ENCODE results near the gene PRR12. TPM values are rescaled to one million over a fixed set of nuclear protein-coding genes. Genes with fewer than 3 reads are reported as not detected.

The PRR12 gene
- total and polyA plus RNA-seq, 2 donors (not counting 3 experiments of a cell fraction or from before 2014, with no cell fraction given), result 1.9 to 37.0 TPM

GRCh38 chr19:49655570-49656455 lies 64.8 kb downstream of the PRR12 start:
- Histone ChIP-seq H2AFZ (ENCODE audit: low read depth, low read length) (no peak overlapping the region), H3K9me1 (replicated peaks; ENCODE audit: control insufficient read depth, extremely low read depth, insufficient read depth, low read length) (no peaks in the 10 kb centered on the region), H3K9me3 (replicated peaks; ENCODE audit: control insufficient read depth, insufficient read depth, low read length) (no peaks in the 10 kb centered on the region), H3K27ac (ENCODE audit: insufficient read depth, low read depth, low read length) (no peak overlapping the region), H4K20me1 (replicated peaks; ENCODE audit: control insufficient read depth, extremely low read depth, insufficient read depth, low read length) (no peaks in the 10 kb centered on the region), H3K27me3 (ENCODE audit: control insufficient read depth in 2 of 2, insufficient read depth in 2 of 2, low read length in 2 of 2) (no peaks in the 10 kb centered on the region), H3K4me2 (ENCODE audit: insufficient read depth, low read length) (no peak overlapping the region), H3K36me3 (ENCODE audit: control insufficient read depth in 2 of 2, extremely low read depth in 1 of 2, insufficient read depth in 2 of 2, low read length in 2 of 2) (peaks cover 22 to 62% of the 10 kb centered on the region in 2 experiments), H3K9ac (replicated peaks; ENCODE audit: extremely low read depth, insufficient read depth, low read length) (no peak overlapping the region), H3K79me2 (ENCODE audit: control insufficient read depth, insufficient read depth, low read length) (no peaks in the 10 kb centered on the region), H3K4me1 (ENCODE audit: control insufficient read depth, extremely low read depth, insufficient read depth, low read length) (no peaks in the 10 kb centered on the region), H3K4me3 (replicated peaks in 1 of 3; ENCODE audit: insufficient read depth in 1 of 3, low read depth in 1 of 3, low read length in 3 of 3) (no peak overlapping the region)
- no TSS peak for BruUV-seq (replicated peaks)
- ChIA-PET POLR2A (interaction anchor here (0.6 to 1.0 kb wide), 2 partner anchors 14 to 22 kb away, joined by 4 to 6 read pairs; partner anchors contain the start of gene SCAF1), CTCF (interaction anchor here (1.1 to 1.8 kb wide), 3 partner anchors 8 to 109 kb away, joined by 3 to 5 read pairs (median 3); partner anchors contain the start of gene PRMT1)
- no peak for DNase-seq (ENCODE audit: low read depth, low spot score)
- TF ChIP-seq MYC (IDR thresholded peaks at IDR 0.05; ENCODE audit: low read depth, low read length) (no peak), CTCF (IDR thresholded peaks at IDR 0.05; ENCODE audit: extremely low read depth in 1 of 2, insufficient read depth in 1 of 2, low read depth in 1 of 2, low read length in 2 of 2) (no peak), JUN (IDR thresholded peaks at IDR 0.05; ENCODE audit: borderline replicate concordance, insufficient read depth, insufficient read length, low read depth) (no peak), FOS (IDR thresholded peaks at IDR 0.05; ENCODE audit: borderline replicate concordance, insufficient read depth, low read length) (no peak), EZH2 (IDR thresholded peaks at IDR 0.05; ENCODE audit: borderline replicate concordance, low read depth, low read length, severe bottlenecking) (no peak), POLR2A (IDR thresholded peaks at IDR 0.05; ENCODE audit: low read depth, low read length) (no peak), GATA2 (IDR thresholded peaks at IDR 0.05; ENCODE audit: insufficient read depth, insufficient read length, low read depth, low read length) (no peak), POLR2AphosphoS5 (IDR thresholded peaks at IDR 0.05; ENCODE audit: insufficient read depth, low read depth, low read length) (no peak)
- TF ChIP-seq, protein P1, sequence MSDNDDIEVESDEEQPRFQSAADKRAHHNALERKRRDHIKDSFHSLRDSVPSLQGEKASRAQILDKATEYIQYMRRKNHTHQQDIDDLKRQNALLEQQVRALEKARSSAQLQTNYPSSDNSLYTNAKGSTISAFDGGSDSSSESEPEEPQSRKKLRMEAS (IDR thresholded peaks at IDR 0.05; ENCODE audit: insufficient read depth, insufficient read length), result no peak
- dilution Hi-C loops (cut with MboI; ENCODE audit: extremely low pct_ligation_motif_present, low sequenced_read_pairs) (no loop called here), intact Hi-C loops (cut with micrococcal nuclease) (no loop called here)
- no peak for FAIRE-seq
